NK-92 (cell line): ENCODE data around the gene TRRAP.

Source experiments
- DNase-seq: peaks from one replicate; lab custom pipeline; 2025; ENCODE audit not compliant: unreplicated experiment; lab: John Stamatoyannopoulos, UW

The TRRAP gene

DNA sequence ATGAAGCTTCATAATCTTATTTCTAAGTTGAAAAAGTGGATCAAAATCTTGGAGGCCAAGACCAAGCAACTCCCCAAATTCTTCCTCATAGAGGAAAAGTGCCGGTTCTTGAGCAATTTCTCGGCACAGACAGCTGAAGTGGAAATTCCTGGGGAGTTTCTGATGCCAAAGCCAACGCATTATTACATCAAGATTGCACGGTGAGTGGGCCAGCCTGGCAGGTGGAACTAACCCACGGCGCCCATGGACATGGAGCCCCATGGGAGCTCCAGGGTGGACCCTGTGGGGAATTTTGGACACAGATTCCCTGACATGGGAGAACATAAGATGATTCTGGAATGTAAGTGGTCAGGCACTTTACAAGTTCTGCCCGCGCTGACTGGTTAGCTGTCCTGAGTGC lies 125.9 kb downstream of the TRRAP start:
- DNase-seq: no peak

DNA sequence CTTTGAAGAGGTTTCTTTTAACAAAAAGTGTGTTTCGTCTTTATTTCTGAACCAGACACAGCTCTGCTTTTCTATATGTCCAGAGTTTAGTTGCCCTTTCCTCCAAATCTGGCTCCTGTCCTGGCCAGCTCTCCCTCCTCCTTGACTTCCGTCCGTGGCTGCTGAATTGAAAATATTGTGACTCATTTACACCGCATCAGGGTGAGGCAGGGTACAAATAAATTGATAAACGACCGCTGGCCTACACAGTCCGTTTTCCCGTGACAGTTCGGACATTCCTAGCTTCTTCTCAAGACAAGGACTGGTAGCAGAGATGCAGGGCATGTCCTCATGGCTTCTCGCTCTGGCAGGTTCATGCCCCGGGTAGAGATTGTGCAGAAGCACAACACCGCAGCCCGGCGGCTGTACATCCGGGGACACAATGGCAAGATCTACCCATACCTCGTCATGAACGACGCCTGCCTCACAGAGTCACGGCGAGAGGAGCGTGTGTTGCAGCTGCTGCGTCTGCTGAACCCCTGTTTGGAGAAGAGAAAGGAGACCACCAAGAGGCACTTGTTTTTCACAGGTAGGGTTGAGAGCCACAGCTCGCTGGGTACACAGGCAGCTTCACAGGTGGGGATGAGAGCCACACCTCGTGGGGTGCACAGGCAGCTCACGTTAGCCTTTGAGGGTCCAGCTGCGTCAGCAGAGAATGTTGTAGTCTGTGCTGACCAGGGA lies 126.6 kb downstream of the TRRAP start:
- DNase-seq: no peak

DNA sequence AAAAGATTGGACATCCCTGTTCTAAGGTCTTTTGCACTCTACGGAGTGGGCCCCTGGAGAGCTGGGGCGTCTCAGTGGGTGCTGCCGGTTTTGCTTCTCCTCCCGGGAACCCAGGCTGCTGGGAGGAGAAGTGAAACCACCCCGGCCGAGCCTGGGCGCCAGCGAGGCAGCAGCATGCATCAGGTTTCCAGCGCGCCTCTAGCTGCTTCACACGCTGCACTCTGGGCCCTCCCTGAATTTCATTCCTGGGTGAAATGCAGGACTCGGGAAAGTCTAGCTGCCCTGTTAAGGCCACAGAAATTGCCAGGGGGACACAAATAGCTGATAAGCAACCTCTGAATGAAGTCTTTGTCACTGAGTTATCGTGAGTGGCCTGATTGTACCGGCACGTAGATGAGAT lies 127.4 kb downstream of the TRRAP start:
- no peak for DNase-seq

DNA sequence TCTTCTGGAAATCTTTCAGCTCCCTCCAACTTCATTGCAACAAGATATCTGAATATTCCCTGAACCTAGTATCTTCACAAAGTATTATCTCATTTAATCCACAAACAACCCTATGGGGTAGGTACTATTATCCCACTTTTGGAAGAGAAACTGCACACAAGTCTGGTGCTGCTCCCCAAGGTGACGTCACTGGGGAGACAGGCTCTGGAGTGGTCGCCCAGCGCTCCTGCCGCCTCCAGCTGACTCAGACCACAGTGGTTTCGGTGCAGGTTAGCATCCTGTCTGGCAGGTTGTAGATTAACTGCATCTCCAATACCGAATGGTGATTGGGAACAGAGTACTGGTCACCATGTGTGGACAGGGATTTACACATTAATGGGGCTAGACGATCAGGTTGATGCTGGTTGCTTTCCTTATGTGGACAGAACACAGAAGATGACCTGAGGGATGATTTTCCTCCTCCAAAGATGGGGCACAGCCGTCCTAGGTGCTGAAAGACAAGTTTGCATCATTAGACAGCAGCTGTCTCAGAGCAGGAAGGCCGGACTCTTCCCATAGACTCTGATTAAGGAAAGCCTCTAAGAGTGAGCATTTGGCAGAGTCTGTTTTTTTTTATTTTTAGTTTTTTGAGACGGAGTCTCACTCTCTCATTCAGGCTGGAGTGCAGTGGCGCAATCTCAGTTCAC lies 128.6 kb downstream of the TRRAP start:
- no peak for DNase-seq

DNA sequence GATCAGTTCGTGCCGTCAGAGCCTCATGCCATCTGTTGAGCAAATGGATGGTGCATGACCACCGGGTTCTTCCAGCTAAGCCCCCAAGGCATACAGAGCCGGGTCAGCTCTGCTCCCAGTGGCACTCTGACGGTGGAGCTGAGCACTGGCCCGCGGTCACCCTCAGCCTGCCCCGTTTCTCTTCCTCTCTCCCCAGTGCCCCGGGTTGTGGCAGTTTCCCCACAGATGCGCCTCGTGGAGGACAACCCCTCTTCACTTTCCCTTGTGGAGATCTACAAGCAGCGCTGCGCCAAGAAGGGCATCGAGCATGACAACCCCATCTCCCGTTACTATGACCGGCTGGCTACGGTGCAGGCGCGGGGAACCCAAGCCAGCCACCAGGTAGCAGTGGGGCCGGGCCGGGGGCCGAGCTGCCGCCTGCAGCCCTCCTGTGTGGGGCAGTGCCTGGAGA lies 129.9 kb downstream of the TRRAP start:
- no peak for DNase-seq

DNA sequence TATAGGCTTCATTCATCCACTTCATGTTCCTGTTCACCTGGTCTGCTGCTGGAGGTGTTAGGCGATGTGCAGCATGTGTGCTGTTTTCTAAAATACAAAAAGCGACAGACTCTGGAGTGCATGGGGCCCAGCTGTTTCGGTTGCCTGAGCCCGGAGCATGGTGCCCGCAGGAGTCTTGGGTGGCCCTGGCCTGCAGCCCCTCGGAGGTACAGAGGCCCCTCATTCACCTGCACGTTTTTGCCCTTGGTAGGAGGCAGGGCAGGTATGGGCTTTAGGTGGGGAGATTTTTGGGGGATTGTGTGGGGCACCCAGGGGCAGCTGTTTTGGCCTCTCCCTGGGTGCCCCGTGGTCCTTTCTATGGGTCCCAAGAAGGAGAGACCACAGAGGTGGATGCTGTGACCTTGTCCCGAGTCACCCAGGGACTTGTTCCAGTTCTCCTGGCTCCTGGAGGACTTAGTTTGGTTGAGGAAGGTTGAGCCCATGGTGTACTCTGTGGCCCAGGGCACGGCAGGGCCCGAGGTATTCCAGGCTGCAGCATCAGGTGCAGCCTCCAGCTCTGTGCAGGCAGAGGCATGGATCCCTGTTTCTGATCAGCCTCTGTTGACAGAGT lies 130.7 kb downstream of the TRRAP start:
- no peak for DNase-seq

DNA sequence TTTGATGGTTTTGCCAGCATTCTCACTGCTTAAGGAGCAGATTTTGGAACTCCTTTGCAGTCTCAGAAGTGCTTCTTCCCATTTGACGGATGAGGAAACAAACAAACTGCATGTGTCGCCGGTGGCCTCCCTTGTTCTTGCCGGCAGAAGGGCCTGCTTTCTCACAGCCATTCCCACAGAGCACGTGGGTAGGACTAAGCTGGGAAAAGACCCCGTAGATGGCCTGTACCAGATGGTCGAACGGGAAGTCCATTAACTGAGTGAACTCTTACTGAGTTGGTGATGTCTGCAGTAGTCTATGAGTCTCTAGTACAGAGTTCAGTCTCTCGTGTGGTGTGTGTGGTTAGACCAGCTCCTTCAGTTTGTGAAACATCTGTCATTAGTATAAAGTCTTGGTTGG lies 131.9 kb downstream of the TRRAP start:
- no peak for DNase-seq

DNA sequence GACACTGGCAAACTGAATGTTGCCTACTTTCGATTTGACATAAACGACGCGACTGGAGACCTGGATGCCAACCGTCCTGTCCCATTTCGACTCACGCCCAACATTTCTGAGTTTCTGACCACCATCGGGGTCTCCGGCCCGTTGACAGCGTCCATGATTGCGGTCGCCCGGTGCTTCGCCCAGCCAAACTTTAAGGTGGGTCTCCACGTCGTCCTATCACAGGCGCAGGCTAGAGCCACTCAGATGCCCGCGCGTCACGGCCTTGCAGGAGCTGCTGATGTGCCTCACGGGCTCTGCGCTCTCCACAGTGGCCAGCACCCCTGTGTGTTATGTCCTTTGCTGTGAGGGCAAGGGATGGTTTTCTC lies 133.0 kb downstream of the TRRAP start:
- DNase-seq: no peak

DNA sequence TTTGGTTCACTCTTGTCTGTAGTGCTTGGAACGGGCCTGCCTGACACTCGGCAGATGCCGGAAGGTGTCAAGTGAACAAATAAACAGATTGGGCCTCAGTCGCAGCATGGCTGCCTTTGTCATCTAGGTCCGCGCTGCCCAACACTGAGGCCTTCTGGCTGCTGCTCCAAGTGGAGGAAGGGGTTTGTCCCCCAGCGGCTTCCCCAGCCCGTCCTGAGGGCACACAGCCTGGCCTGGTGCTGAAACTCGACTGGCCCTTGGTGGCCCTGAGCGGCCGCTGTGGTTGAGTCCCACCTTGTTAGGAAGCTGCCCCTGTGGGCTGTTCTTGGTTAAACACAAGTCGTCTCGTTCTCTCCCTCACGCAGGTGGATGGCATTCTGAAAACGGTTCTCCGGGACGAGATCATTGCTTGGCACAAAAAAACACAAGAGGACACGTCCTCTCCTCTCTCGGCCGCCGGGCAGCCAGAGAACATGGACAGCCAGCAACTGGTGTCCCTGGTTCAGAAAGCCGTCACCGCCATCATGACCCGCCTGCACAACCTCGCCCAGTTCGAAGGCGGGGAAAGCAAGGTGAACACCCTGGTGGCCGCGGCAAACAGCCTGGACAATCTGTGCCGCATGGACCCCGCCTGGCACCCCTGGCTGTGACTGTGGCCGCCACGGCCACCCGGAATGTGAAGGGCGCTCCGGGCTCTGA lies 133.5 kb downstream of the TRRAP start:
- no peak for DNase-seq

DNA sequence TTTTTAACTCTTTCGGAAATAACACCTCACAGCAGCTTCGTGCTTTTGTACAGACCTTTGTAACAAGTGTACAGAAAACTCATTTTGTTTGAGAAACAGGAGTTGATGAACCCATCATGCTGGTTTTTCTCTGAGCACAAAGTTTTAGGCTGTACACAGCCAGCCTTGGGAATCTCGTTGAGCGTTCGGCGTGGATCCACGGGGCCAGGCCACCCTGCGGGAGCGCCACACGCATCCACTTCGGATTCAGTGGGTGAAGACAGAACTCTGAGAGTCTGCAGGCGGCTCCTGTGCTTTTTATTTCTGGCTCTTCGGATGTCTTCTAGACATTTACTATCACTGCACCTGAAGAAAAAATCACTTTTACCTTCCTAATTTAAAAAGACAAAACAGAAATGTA lies 134.4 kb downstream of the TRRAP start:
- no peak for DNase-seq

DNA sequence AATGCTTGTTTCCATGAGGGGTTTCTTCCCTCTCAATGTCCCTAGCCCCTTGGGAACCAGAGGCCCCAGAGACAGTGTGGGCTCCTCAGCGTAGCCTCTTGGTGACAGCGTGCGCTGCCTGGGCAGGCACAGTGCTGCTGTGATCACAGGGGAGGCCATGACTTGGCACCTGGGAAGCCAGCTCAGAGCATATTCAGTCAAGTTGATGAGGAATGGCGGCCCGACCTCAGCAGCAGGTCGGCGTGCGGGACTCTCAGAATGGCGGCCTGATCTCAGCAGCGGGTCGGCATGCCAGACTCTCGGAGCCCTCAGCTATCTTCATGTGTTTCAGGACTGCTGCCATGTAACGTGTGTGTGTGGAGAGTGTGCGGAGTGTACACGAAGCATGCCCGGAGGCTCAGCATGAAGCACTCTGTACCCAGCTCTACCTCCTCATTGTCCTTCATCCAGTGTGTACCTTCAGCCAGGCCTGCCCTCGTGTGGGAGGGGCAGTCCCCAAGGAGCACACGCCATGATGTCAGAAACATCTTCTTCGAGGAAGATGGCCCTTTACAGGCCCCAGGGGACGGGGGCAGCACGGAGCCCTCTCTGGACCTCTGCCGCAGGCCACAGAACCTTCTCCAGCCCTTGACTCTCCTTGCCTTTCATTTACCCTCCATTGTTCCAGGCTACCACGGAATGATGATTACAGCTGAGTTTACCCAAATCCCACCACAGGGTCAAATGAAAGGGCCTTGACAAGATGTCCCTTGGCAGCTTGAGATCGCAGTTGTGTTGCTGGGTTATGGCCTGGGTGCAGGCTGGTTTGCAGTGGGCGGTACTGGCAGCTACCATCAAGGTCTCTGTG lies 135.2 kb downstream of the TRRAP start:
- DNase-seq: no peak

DNA sequence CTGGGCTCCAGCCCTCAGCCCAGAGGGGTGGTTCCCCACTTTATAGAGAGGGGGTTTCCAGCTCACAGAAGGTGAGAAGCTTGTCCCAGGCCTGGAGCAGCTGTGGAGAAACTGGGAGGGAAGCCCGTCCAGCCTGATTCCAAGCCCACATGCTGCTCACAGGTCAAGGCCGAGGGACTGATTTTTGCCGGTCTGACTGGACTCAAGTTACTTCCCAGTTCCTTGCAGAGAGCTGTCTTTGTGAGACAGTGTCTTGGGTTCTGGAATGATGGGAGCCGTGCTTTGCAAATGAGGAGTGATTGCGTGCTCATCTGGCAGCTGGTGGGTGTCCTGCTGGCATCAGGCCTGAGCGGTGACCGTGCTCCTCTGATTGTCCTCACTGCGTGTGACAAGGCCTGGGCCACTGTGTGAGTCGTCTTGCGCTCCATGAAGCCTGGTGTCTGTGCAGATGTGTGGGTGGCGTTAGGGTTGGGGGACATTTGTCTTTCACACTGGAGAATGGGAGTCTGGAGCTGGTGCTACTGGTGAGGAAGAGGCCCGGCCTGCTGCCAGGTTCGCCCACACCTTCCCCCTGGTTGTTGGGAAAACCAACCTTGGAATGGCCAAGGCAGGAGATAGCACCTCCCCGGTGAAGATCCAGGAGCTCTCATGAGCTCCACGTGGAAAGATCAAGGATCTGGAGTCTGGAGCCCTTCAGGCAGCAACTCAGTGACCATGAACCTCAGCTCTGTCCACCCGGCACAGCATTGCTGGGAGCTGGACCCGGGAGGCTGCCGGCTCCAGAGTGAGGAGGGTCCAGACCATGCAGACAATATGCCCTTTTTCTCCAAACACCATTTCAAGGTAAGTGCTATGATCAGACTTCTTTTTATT lies 136.0 kb downstream of the TRRAP start:
- DNase-seq: no peak

DNA sequence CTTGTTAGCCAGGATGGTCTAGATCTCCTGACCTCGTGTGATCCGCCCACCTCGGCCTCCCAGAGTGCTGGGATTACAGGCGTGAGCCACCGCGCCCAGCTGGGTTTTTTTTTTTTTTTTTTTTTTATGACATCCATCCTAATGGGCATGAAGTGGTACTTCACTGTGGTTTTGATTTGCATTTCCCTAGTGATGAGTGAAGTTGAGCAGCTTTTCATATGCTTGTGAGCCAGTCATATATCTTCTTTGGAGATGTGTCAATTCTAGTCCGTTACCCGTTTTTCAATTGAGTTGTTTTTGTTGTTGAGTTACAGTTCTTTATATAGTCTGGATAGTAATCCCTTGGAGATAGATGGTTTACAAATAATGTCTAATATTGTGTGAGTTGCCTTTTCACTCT lies 137.9 kb downstream of the TRRAP start:
- no peak for DNase-seq

DNA sequence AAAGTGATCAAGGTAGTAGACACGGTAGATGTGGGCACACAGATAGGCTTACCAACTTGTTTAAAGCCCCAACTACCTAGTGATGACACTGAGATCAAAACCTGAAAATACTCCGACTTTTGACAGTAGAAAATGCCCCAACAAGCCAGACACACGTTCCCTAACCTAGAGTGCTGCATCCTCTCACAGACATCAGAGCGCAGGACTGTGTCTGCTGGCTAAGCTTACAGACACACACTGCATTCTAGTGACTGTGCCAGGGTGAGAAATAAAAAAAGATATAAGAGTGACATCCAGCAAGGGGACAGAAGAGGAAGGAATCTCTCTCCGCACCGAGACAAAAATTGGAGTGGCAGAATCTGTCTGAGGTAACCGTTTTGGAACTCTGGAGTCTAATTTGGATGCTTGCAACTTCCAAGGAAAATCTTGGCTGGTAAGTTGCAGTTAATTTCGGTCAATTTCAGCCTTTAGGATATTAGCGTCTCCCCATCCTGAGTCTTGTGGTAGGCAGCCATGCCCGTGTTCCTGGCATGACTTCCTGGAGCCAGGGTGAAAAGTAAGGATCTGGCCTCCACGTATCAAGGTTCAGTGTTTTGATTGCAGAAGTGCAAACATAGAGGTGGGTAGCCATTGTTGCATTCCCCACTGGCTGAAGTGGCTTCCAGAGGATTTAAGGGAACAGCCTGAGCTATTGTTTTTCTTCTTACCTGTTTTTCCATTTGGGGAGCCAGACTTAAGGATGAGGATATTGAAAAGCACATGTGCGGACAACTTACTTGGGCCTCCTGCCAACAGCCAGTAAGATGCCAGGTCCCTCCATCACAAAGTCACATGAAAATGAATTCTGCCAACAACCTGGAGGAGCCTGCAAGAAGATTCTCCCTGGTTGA lies 141.4 kb downstream of the TRRAP start:
- no peak for DNase-seq

DNA sequence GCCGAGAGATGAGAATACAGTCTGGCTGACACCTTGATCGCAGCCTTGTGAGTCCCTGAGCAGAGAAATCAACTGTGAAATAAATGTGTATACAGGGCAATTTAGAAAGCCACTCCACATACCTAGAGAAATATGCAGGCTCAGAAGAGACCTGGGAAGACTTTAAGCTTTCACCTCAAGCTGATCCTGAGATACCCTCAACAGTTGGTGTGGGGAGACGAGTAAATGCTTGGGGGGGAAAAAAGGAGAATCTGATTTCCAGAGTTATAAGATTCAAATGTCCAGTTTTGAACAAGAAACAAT lies 142.0 kb downstream of the TRRAP start:
- DNase-seq: no peak

DNA sequence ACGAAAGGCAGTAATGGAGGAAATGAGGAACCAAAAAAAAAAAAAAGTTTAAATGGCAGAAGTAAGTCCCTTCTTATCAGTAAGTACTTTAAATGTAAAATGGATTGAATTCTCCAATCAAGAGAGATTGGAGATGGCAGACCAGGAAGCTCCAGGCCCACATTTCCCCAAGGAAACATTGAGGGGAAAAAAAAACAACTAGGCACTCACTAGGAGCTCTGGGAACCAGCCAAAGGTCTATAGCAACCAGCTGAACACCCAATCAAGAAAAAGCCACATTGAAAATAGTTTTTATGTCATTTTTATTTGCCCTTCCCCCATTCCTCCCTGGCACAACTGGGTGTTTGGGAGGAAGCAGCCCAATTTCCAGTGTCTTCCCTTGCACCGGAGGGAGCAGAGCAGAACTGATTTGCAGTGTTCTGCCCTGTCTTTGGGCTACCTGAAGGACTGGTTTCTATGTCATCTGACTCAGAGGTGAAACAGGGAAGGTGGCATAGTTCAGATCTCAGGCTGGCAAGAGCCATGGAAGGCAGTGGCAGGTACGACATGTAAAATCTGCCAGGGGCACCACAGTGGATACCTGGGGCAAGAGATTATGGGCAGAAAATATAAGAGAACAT lies 143.7 kb downstream of the TRRAP start:
- DNase-seq: no peak

DNA sequence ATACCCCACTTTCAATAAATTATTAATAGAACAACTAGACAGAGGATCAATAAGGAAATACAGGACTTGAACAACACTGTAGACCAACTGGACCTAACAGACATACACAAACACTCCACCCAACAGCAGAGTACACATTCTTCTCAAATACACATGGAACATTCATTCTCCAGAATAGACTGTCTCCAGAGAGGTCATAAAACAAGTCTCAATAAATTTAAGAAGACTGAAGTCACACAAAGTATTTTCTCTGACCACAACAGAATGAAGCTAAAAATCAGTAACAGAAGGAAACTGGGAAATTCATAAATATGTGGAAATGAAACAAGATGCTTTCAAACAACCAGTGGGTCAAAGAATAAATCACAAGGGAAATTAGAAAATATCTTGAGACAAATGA lies 145.7 kb downstream of the TRRAP start:
- no peak for DNase-seq

DNA sequence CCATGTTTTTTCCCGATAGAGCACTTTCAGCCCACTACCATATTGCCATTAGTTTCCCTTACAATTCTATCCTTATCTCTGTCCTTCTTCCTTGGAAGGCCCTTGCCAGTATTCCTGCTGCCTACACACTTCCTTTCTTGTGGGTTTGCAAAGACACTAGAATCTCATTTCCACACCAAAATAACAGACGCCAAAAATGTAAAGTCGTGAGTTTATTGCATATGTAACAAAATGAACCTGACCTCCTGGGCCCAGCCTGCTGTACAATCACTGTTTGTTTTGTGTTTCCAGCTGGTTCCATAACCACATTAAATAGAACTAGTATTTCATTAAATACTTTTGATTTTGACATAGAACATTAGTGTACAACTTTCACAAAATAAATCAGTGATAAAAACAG lies 148.9 kb downstream of the TRRAP start:
- no peak for DNase-seq

DNA sequence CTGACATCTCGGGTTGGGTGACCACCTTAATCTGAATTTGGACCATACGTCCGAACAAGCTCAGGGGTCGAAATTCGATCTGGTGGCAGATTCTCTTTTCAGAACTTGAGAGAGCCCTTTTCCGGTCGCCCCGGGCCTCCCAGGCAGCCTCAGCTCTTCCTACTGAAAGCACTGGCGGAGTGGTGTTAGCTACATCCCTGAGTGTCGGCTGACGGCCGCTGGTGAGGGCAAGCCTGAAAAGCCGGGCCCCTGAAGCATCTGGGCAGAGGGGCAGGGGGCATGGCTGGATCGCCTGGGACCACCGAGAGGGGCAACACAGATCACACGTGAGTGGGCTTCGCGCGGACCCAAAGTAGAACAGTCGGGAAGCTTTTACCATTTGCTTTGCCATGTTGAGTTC lies 149.5 kb downstream of the TRRAP start:
- no peak for DNase-seq
